ENCODE measurements around the gene FANCL.

FANCL gene

GRCh38 chr2:58235984-58236383 is 5.1 kb downstream of the FANCL start:
- peaks cover 100% of the 10 kb centered on the region for H3K79me2 ChIP-seq (ENCODE audit: insufficient read depth, low read length)
- TF ChIP-seq EZH2 (IDR thresholded peaks at IDR 0.05; ENCODE audit: borderline replicate concordance, low read depth, low read length, severe bottlenecking) (no peak), CTCF (IDR thresholded peaks at IDR 0.05; ENCODE audit: borderline replicate concordance, extremely low read depth, low read length, poor library complexity, severe bottlenecking) (no peak)
- no peaks in the 10 kb centered on the region for H3K9me3 ChIP-seq (ENCODE audit: insufficient read depth, low read length, severe bottlenecking)
- H3K27ac ChIP-seq (ENCODE audit: low read length), result no peak overlapping the region
- H3K4me2 ChIP-seq (ENCODE audit: insufficient read depth, low read length), result peak overlapping the region; percentile 84; the same call in 1 of the 2 replicates
- no peak overlapping the region for H3K9ac ChIP-seq (ENCODE audit: low read depth, low read length)
- H3K36me3 ChIP-seq (ENCODE audit: insufficient read depth, low read length), result no peaks in the 10 kb centered on the region; the same call in 1 of the 2 replicates
- no peaks in the 10 kb centered on the region for H3K27me3 ChIP-seq (ENCODE audit: insufficient read depth, low read length, poor library complexity)
- H4K20me1 ChIP-seq (ENCODE audit: insufficient read depth, low read length), result peaks cover 37% of the 10 kb centered on the region
- H2AFZ ChIP-seq (ENCODE audit: low read depth, low read length), result no peak overlapping the region
- H3K4me3 ChIP-seq (ENCODE audit: low read depth in 1 of 2, low read length in 2 of 2), result no peak overlapping the region
- ATAC-seq (ENCODE audit: insufficient read depth, low read depth) (no peak), DNase-seq (no peak)
- H3K4me1 ChIP-seq (ENCODE audit: insufficient read depth, low read length), result peaks cover 53% of the 10 kb centered on the region

GRCh38 chr2:58235170-58235569 is 6.0 kb downstream of the FANCL start:
- no peaks in the 10 kb centered on the region for H3K9me3 ChIP-seq (ENCODE audit: insufficient read depth, low read length, severe bottlenecking)
- H3K4me1 ChIP-seq (ENCODE audit: insufficient read depth, low read length), result peaks cover 48% of the 10 kb centered on the region
- no peak for DNase-seq
- H3K9ac ChIP-seq (ENCODE audit: low read depth, low read length), result no peak overlapping the region
- no peaks in the 10 kb centered on the region for H3K27me3 ChIP-seq (ENCODE audit: insufficient read depth, low read length, poor library complexity)
- no peak overlapping the region for H3K27ac ChIP-seq (ENCODE audit: low read length)
- TF ChIP-seq CTCF (IDR thresholded peaks at IDR 0.05; ENCODE audit: borderline replicate concordance, extremely low read depth, low read length, poor library complexity, severe bottlenecking), result no peak
- no peak for TF ChIP-seq EZH2 (IDR thresholded peaks at IDR 0.05; ENCODE audit: borderline replicate concordance, low read depth, low read length, severe bottlenecking)
- no peak overlapping the region for H2AFZ ChIP-seq (ENCODE audit: low read depth, low read length)
- no peak overlapping the region for H3K4me3 ChIP-seq (ENCODE audit: low read depth in 1 of 2, low read length in 2 of 2)
- H3K79me2 ChIP-seq (ENCODE audit: insufficient read depth, low read length), result peaks cover 100% of the 10 kb centered on the region
- peaks cover 37% of the 10 kb centered on the region for H4K20me1 ChIP-seq (ENCODE audit: insufficient read depth, low read length)
- peak overlapping the region; percentile 42 for H3K4me2 ChIP-seq (ENCODE audit: insufficient read depth, low read length)
- H3K36me3 ChIP-seq (ENCODE audit: insufficient read depth, low read length), result 0 out of 2 replicates have a peak, but pooled peaks cover 4% of the 10 kb centered on the region
- ATAC-seq (ENCODE audit: insufficient read depth, low read depth), result no peak

- no peak overlapping the region for H3K27ac ChIP-seq (ENCODE audit: low read length)
- H3K9me3 ChIP-seq (ENCODE audit: insufficient read depth, low read length, severe bottlenecking), result no peaks in the 10 kb centered on the region
- peaks cover 31% of the 10 kb centered on the region for H3K36me3 ChIP-seq (ENCODE audit: insufficient read depth, low read length)
- no peak for ATAC-seq (ENCODE audit: insufficient read depth, low read depth)
- no peaks in the 10 kb centered on the region for H3K27me3 ChIP-seq (ENCODE audit: insufficient read depth, low read length, poor library complexity)
- no peak overlapping the region for H3K4me3 ChIP-seq (ENCODE audit: low read depth in 1 of 2, low read length in 2 of 2)
- no peaks in the 10 kb centered on the region for H3K4me1 ChIP-seq (ENCODE audit: insufficient read depth, low read length)
- H3K79me2 ChIP-seq (ENCODE audit: insufficient read depth, low read length), result peaks cover 53% of the 10 kb centered on the region
- peaks cover 15% of the 10 kb centered on the region; the same call in 1 of the 2 replicates for H4K20me1 ChIP-seq (ENCODE audit: insufficient read depth, low read length)
- H3K9ac ChIP-seq (ENCODE audit: low read depth, low read length), result no peak overlapping the region
- no peak overlapping the region for H2AFZ ChIP-seq (ENCODE audit: low read depth, low read length)
- H3K4me2 ChIP-seq (ENCODE audit: insufficient read depth, low read length), result no peak overlapping the region
- no peak for TF ChIP-seq EZH2 (IDR thresholded peaks at IDR 0.05; ENCODE audit: borderline replicate concordance, low read depth, low read length, severe bottlenecking)
- TF ChIP-seq CTCF (IDR thresholded peaks at IDR 0.05; ENCODE audit: borderline replicate concordance, extremely low read depth, low read length, poor library complexity, severe bottlenecking), result no peak
- no peak for DNase-seq
Measured at GRCh38 chr2:58228299-58228698, 12.8 kb downstream of the FANCL start.
